ENCODE results near the gene ETFB. TPM values are rescaled to one million over a fixed set of nuclear protein-coding genes. Genes with fewer than 3 reads are reported as not detected.

The ETFB gene
- total RNA-seq, 1 experiment from 2014 or later, result 203 TPM

DNA sequence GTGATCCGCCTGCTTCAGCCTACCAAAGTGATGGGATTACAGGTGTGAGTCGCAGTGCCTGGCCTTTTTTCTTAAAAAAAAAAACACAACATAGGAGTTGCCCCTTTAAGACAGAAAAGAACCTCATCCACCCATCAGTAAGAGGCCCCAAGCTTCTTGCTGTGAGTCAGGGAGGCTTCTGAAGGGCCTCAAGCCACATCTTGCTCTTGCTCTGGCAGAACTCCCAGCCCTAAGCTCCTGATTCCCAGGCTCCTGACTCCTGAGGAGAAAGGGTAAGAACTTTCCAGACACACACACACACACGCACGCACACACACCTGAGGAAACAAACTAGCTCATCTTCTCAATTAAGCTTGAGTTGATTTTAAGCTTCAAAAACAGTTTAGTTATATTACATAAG is 6.9 kb downstream of the ETFB start:
- Mint-ChIP-seq H3K36me3 (ENCODE audit: insufficient read depth, unreplicated experiment) (peaks cover 22% of the 10 kb centered on the region), H3K4me1 (ENCODE audit: low read depth, unreplicated experiment) (peaks cover 20% of the 10 kb centered on the region), H3K27ac (ENCODE audit: unreplicated experiment) (no peak overlapping the region), H3K4me3 (ENCODE audit: low read depth, unreplicated experiment) (no peak overlapping the region), H3K9me3 (ENCODE audit: low read depth, unreplicated experiment) (no peaks in the 10 kb centered on the region), H3K27me3 (ENCODE audit: unreplicated experiment) (no peaks in the 10 kb centered on the region)
- DNase-seq, result no peak
- TF ChIP-seq, protein P1, sequence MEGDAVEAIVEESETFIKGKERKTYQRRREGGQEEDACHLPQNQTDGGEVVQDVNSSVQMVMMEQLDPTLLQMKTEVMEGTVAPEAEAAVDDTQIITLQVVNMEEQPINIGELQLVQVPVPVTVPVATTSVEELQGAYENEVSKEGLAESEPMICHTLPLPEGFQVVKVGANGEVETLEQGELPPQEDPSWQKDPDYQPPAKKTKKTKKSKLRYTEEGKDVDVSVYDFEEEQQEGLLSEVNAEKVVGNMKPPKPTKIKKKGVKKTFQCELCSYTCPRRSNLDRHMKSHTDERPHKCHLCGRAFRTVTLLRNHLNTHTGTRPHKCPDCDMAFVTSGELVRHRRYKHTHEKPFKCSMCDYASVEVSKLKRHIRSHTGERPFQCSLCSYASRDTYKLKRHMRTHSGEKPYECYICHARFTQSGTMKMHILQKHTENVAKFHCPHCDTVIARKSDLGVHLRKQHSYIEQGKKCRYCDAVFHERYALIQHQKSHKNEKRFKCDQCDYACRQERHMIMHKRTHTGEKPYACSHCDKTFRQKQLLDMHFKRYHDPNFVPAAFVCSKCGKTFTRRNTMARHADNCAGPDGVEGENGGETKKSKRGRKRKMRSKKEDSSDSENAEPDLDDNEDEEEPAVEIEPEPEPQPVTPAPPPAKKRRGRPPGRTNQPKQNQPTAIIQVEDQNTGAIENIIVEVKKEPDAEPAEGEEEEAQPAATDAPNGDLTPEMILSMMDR (IDR thresholded peaks at IDR 0.05; ENCODE audit: unreplicated experiment), result no peak
- CTCF ChIA-PET, result interaction anchor here (1.0 to 1.5 kb wide), 2 partner anchors 8 to 19 kb away, joined by 3 to 5 read pairs; no protein-coding TSS in a partner anchor
- intact Hi-C loops (cut with micrococcal nuclease; ENCODE audit: unreplicated experiment), result no loop called here
- BruUV-seq (replicated peaks), result no TSS peak

DNA sequence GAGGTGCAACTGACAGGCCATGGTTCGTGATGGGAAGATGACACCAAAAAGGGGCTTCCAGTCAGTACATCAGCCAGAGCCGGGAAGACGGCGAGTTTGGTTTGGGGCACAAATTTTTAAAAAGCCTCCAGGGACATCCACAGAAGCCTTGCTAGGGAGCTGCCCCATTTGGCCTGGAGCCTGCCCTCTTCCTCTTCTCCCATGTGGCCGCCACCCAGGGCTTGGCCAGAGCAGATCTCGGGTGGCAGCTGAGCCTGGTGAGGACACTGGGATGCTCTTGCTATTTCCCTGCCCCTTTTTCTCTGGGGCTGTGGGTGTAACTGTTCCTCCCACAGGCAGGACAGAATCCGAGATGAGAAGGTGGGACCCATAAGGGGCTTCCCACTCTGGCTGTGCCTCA is 8.2 kb downstream of the ETFB start:
- TF ChIP-seq, protein P1 (IDR thresholded peaks at IDR 0.05; ENCODE audit: unreplicated experiment), result no peak
- Mint-ChIP-seq H3K27ac (ENCODE audit: unreplicated experiment) (peak overlapping the region; percentile 9), H3K4me3 (ENCODE audit: low read depth, unreplicated experiment) (no peak overlapping the region), H3K9me3 (ENCODE audit: low read depth, unreplicated experiment) (no peaks in the 10 kb centered on the region), H3K36me3 (ENCODE audit: insufficient read depth, unreplicated experiment) (peaks cover 14% of the 10 kb centered on the region), H3K27me3 (ENCODE audit: unreplicated experiment) (no peaks in the 10 kb centered on the region), H3K4me1 (ENCODE audit: low read depth, unreplicated experiment) (peaks cover 7% of the 10 kb centered on the region)
- intact Hi-C loops (cut with micrococcal nuclease; ENCODE audit: unreplicated experiment), result no loop called here
- BruUV-seq (replicated peaks), result no TSS peak
- CTCF ChIA-PET, result interaction anchor here (0.6 kb wide), 1 partner anchor 574 kb away, joined by 3 read pairs; no protein-coding TSS in a partner anchor
- DNase-seq, result no peak

DNA sequence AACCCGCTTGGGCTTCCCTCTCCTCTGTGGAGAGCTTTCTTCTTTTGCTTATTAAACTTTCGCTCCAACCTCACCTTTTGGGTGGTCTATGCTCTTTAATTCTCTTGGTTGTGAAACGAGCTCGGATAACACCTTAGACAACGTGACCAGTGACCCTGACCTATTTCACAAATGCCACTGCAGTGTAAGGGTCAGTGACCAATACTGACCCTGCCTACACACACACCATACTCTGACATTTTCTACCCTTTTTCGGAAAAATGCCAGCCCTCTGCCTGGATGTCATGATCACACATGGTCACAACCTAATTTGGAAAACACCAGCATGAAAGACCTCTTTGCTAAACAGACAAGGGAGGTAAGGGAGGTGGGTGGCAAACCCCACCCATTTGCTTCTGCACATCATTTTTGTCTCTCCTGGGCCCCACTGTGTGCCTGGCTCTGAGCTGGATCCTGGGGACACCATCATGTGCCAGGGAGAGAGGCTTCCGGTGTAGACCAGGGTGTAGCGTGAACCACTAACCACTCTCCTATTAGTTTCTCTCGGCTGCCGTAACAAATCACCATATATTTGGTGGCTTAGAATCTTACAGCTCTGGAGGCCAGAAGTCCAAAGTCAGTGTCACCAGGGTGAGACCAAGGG is 9.9 kb downstream of the ETFB start:
- H3K9me3 Mint-ChIP-seq (ENCODE audit: low read depth, unreplicated experiment), result no peaks in the 10 kb centered on the region
- no peak overlapping the region for H3K4me3 Mint-ChIP-seq (ENCODE audit: low read depth, unreplicated experiment)
- CTCF ChIA-PET, result no interaction called here
- intact Hi-C loops (cut with micrococcal nuclease; ENCODE audit: unreplicated experiment), result no loop called here
- TF ChIP-seq, protein P1 (IDR thresholded peaks at IDR 0.05; ENCODE audit: unreplicated experiment), result no peak
- peaks cover 16% of the 10 kb centered on the region for H3K36me3 Mint-ChIP-seq (ENCODE audit: insufficient read depth, unreplicated experiment)
- no TSS peak for BruUV-seq (replicated peaks)
- DNase-seq, result no peak
- no peak overlapping the region for H3K27ac Mint-ChIP-seq (ENCODE audit: unreplicated experiment)
- no peaks in the 10 kb centered on the region for H3K4me1 Mint-ChIP-seq (ENCODE audit: low read depth, unreplicated experiment)
- no peaks in the 10 kb centered on the region for H3K27me3 Mint-ChIP-seq (ENCODE audit: unreplicated experiment)

DNA sequence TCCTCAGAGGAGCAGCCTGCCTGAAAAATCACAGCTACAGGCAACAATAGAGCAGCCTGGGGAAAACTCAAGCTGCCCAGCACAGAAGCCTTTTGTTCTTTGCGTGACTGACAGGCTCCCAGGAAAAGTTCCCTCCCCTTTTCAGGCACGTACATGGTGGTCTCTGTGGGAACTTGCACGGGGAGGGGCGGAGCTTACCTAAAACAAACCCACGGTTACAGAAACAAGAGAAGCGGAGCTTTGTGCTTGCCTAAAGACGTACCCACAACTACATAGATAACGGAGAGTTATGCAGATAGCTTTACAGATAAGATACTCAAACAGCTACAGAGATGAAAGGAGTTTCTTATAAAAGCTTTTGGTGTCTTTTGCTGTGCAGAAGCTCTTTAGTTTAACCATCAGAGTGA is 11.4 kb downstream of the ETFB start:
- H3K36me3 Mint-ChIP-seq (ENCODE audit: insufficient read depth, unreplicated experiment), result peaks cover 25% of the 10 kb centered on the region
- no TSS peak for BruUV-seq (replicated peaks)
- CTCF ChIA-PET, result interaction anchor here (0.5 to 1.1 kb wide), 3 partner anchors 39 to 306 kb away, joined by 3 to 6 read pairs (median 4); no protein-coding TSS in a partner anchor
- H3K27me3 Mint-ChIP-seq (ENCODE audit: unreplicated experiment), result no peaks in the 10 kb centered on the region
- peak overlapping the region; percentile 18 for H3K27ac Mint-ChIP-seq (ENCODE audit: unreplicated experiment)
- no peaks in the 10 kb centered on the region for H3K4me1 Mint-ChIP-seq (ENCODE audit: low read depth, unreplicated experiment)
- DNase-seq, result no peak
- intact Hi-C loops (cut with micrococcal nuclease; ENCODE audit: unreplicated experiment), result no loop called here
- no peak overlapping the region for H3K4me3 Mint-ChIP-seq (ENCODE audit: low read depth, unreplicated experiment)
- TF ChIP-seq, protein P1 (IDR thresholded peaks at IDR 0.05; ENCODE audit: unreplicated experiment), result no peak
- H3K9me3 Mint-ChIP-seq (ENCODE audit: low read depth, unreplicated experiment), result no peaks in the 10 kb centered on the region
